Measurements from ENCODE around the gene CCDC85C.

Gene CCDC85C

GRCh38 chr14:99572173-99572999, 31.6 kb downstream of the CCDC85C start:
- no peak for DNase-seq (ENCODE audit: low spot score)

- DNase-seq (ENCODE audit: low spot score), result no peak
Measured at GRCh38 chr14:99571303-99571986, 32.6 kb downstream of the CCDC85C start.

GRCh38 chr14:99570544-99571302, 33.3 kb downstream of the CCDC85C start:
- DNase-seq (ENCODE audit: low spot score), result no peak

DNA sequence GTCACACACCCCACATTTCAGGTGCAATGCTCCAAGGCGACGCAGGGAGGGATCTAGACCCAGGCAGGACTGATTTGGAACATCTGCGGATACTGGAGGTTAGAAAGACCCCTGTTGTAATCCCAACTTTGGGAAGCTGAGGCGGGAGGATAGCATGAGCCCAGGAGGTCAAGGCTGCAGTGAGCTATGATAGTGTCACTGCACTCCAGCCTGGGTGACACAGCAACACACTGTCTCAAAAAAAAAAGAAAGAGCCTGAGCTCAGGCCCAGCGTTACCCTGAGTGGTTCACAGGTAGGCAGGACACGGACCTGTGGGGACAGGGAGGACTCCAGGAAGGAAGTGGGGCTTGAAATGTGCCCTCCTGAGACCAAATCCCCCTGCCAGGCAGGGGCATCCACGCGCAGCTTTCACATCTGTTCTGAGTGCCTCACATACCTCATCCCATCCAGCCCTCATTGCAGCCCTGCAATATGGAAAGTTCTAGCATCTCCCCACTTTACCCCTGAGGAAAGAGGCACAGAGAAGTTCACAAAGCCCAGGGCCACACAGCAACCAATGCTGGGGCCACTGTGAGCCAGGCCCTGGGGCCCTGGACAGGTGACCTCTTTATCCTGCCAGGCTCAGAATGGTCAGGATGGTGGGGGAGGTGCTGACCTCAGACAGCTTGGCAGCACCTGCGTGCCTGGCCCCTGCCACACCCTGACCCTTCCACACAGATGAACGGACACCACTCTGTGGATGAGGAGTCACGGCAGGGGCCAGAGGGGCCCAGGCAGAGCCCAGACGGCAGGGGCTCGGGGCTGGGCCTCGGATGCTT, 34.1 kb downstream of the CCDC85C start:
- no peak for DNase-seq (ENCODE audit: low spot score)

DNA sequence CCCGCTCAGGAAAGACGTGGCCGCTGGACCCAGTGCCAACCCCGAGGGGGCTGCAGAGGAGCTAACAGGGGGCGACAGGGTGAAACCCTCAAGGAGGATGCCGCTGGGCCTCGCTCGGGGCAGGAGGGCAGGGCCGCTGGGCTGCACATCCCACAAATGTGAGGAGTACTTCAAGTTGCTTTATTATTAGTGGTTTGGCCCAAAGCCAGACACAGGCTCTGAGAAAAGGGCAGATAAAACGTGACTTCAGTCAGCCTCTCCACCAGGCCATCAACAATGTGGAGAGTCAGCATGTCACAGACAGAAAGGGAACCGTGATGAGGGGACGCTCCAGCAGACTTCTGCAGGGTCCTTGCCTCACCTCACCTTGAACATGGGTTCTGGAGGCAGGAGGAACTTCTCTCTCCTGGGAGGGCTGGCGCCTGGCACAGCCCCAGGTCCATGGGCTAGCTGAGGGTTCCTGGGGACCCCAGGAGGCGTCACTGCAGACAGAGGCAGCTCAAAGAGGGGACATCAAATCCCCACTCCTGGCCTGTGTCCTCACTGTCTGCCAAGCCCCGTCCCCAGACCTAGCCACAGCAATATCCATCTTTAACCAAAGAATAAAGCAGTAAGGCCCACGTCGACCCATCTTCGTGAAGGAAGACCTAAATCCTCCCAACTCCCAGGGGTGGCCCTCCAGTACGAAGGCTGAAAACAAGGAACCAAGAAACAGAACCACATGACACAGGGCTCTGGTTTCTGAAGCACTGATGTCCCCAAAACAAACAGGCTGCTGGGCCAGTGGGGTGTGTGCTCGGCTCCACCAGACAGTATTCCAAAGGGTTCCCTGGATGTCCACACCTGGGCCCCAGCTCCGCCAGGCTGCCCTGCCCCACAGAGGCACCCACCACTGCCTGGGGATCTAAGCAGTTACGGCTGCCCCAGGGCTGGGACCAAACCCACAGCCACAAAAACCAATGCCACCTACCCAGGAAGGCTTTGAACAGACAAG, 35.1 kb downstream of the CCDC85C start:
- peak; percentile 30 for DNase-seq (ENCODE audit: low spot score)

- no peak for DNase-seq (ENCODE audit: low spot score)
Measured at GRCh38 chr14:99566390-99567354, 37.3 kb downstream of the CCDC85C start.

DNA sequence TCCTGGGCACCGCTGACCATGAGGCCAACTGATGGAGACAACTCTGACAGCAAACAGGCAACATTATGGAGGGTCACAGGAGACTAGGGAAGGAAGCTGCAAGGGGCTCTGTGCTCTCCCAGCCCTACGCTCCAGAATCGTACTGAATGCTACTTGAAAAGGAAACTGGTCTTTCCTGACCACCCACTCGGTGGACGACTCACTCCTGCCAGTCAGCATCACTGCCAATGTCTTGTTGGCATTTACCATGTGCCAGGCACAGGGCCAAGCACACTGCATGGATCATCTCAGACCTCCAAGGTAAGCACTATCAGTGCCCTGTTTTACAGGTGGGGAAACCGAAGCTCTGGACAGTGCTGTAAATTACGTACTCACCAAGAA, 38.0 kb downstream of the CCDC85C start:
- DNase-seq (ENCODE audit: low spot score), result no peak

GRCh38 chr14:99565383-99565782, 38.6 kb downstream of the CCDC85C start:
- no peak for DNase-seq (ENCODE audit: low spot score)

GRCh38 chr14:99564926-99565259, 39.1 kb downstream of the CCDC85C start:
- no peak for DNase-seq (ENCODE audit: low spot score)

GRCh38 chr14:99564256-99564925, 39.6 kb downstream of the CCDC85C start:
- DNase-seq (ENCODE audit: low spot score), result no peak

- DNase-seq (ENCODE audit: low spot score), result no peak
Measured at GRCh38 chr14:99563749-99564129, 40.3 kb downstream of the CCDC85C start.

- DNase-seq (ENCODE audit: low spot score), result no peak
Measured at GRCh38 chr14:99562856-99563748, 40.9 kb downstream of the CCDC85C start.

DNA sequence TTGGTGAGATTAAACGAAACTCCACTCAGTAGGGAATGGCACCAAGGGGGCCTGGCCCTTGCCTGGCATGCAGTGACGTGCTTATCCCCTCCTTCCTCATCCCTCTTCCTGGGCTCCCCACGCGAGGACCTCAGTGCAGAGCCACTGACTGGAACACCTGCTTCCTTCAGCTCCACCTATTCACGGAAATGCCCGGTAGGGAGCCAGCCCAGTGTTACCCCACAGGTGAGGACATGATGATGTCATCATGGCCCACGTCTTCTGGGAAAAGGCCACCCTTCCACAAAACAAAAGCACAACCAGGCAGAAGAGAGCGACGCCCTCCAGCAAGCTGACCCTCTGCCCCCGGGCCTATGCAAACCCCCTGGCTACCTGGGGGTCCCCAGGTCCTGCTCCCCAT, 42.1 kb downstream of the CCDC85C start:
- no peak for DNase-seq (ENCODE audit: low spot score)

DNA sequence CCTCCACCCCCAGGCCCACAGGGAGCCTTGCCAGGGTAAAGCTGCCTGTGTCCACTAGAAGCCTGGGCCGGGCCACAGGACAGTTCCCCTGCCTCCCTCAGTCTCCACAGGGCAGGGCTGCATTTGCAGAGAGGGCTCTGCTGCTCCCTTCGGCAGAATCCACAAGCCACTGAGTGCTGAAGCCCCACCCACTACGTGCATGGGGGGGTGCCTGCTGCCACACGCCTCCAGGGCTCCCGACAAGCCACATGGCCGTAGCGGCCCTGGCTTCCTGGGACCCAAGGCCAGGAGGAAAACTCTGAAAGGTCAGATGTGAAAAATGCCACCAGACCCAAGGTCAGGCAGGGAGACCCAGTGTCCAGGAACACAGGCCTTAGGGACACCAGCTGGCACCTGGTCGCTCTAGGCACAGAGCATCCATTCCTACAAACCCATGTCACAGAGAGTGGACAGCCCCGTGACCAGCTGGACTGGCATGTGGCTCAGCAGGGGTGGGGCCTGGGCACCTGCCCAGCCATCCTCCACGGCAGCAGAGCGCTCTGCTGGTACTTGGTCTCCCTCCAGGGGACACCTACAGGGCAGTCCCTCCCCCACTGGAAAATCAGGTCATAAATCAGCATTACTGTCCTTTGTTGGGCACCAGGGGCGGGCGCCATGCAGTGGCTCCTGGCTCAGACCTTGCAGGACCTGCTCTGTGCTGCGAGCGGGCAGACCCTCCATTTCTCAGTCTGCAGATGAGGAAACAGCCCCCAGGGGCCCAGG, 42.9 kb downstream of the CCDC85C start:
- no peak for DNase-seq (ENCODE audit: low spot score)

DNA sequence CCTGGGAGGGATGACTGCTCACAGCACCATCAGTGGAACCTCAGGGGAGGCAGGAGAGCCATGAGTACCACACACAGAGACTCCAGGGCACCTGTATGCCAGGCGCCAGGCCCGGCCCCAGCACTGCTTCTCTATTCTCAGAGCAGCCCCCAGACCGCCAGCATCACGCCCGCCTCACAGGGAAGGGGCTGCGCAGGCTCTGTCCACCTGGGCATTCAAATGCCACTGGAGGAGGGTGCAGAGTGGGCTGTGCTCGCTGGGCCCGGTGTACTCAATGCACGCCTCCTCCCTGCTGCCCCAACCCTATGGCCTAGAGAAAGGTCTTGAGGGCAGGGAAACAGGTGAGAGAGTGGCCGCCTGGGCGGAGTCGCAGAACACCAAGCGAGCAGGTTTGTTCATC, 43.6 kb downstream of the CCDC85C start:
- no peak for DNase-seq (ENCODE audit: low spot score)

DNA sequence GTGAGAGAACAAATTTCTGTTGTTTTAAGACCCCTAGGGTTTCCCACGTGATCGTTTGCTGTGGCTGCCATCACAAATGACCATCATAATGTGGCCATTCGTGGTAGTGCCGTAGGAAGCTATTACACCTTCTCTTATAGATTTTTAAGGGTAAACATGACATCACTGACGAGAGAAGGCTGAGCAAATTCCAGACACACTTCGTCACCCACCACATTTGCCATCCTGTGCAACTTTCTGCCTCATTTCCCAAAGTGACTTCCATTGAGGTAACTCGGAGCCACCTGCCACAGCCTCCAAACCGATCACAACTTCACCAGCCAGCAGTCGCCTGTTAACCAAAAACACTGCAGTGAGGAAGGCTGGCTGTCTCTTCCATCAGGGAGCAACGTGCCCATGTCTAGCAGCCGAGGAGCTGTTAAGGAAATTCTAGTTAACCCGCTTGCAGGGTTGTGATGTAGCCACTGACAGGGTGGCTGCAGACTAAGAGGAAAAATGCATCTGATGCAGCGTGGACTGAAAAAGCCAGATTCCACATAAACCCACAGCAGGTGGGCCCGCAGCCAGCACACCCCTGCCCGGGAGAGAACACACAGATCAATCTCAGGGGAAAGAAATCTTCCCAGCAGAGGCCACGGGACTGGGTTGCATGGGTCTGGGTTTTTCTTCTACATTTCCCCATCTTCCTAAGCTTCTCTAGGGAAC, 44.6 kb downstream of the CCDC85C start:
- DNase-seq (ENCODE audit: low spot score), result no peak
